Activated CD4-positive, alpha-beta T cell treated with anti-CD3 and anti-CD28 coated beads for 36 hours (primary cell): ENCODE results near the gene CTSA. TPM values are rescaled to one million over a fixed set of nuclear protein-coding genes. Genes with fewer than 3 reads are reported as not detected.

Experiments used
- ATAC-seq: fragments of 200-7000 bp; cut with Tn5 transposase; one replicate; pipeline ENCODE4 v1.10.0; 2021; ENCODE audit warnings: mild to moderate bottlenecking, moderate library complexity
- CTCF ChIA-PET: fragments of 350-600 bp; sonication (Branson Sonifier 250); formaldehyde crosslinking; loops from one replicate; lab custom pipeline; 2021; ENCODE audit warnings: antibody characterized with exemption; lab: Charles Lee
- POLR2A ChIA-PET: fragments of 350-600 bp; sonication (Branson Sonifier 250); formaldehyde crosslinking; loops from one replicate; lab custom pipeline; 2021; ENCODE audit warnings: antibody characterized with exemption, inconsistent platforms; lab: Charles Lee
- DNase-seq: peaks from one replicate; pipeline ENCODE4 v3.0.0-alpha.2; 2020
- H3K27ac Mint-ChIP-seq: one replicate; pipeline ENCODE4 v1.8.0; 2021; ENCODE audit warnings: mixed read lengths
- H3K27me3 Mint-ChIP-seq: one replicate; pipeline ENCODE4 v1.8.0; 2021; ENCODE audit warnings: mixed read lengths
- H3K36me3 Mint-ChIP-seq: one replicate; pipeline ENCODE4 v1.8.0; 2021; ENCODE audit warnings: low read depth, mixed read lengths
- H3K4me1 Mint-ChIP-seq: one replicate; pipeline ENCODE4 v1.8.0; 2021; ENCODE audit warnings: mixed read lengths
- H3K4me3 Mint-ChIP-seq: one replicate; pipeline ENCODE4 v1.8.0; 2021; ENCODE audit warnings: mild to moderate bottlenecking, moderate library complexity, mixed read lengths
- H3K9me3 Mint-ChIP-seq: one replicate; pipeline ENCODE4 v1.8.0; 2021; ENCODE audit warnings: low read depth, mixed read lengths
- intact Hi-C, 2 experiments: fragments of 100-400 bp; cut with DNase I in 1 of 2; cut with micrococcal nuclease in 1 of 2; formaldehyde crosslinking; loops; one replicate each; pipeline versions ENCODE4 v1.14.2 to v1.15.1; 2022 to 2024; cut with DNase I, micrococcal nuclease
- total RNA-seq, 2 experiments: library from RNA; stranded (reverse); gene quantifications; one replicate each; pipeline ENCODE4 v1.2.3, GENCODE V29; 2021

Gene CTSA
- total RNA-seq, 2 experiments from 2014 or later = 36.4 to 45.6 TPM

GRCh38 chr20:45852326-45852725 is 38.8 kb upstream of the CTSA start:
- DNase-seq = no peak
- ChIA-PET POLR2A (no interaction called here), CTCF (interaction anchor here (0.6 to 1.3 kb wide), 5 partner anchors 20 to 118 kb away, joined by 3 to 4 read pairs (median 3); no protein-coding TSS in a partner anchor)
- H3K4me3 Mint-ChIP-seq = no peak overlapping the region
- intact Hi-C loops = no loop called here
- H3K36me3 Mint-ChIP-seq = peaks cover 20% of the 10 kb centered on the region
- H3K4me1 Mint-ChIP-seq = peaks cover 22% of the 10 kb centered on the region
- H3K9me3 Mint-ChIP-seq = no peaks in the 10 kb centered on the region
- H3K27ac Mint-ChIP-seq = no peak overlapping the region
- no peaks in the 10 kb centered on the region for H3K27me3 Mint-ChIP-seq
- ATAC-seq = no peak

DNA sequence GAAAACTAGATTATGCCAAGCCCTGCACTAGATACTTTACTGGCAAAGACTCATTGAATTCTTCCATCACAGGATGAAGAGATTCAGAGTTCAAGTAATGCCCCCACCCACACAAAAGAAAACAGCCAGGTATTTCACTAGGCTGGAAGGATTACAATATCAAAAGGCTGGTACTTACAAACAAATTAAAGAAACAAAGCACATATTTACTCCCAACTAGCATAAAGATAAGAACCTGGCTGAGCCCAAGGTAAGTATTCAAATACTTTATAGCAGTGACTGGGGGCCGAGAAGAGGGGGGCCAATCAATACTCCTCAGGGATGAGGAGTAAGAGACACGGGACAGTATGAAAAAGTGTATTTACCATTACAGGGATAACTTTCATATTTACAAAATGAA is 37.7 kb upstream of the CTSA start:
- ChIA-PET CTCF (interaction anchor here (0.8 to 1.3 kb wide), 2 partner anchors 29 to 134 kb away, joined by 3 read pairs; no protein-coding TSS in a partner anchor), POLR2A (no interaction called here)
- Mint-ChIP-seq H3K4me1 (peaks cover 29% of the 10 kb centered on the region), H3K9me3 (no peaks in the 10 kb centered on the region), H3K27me3 (no peaks in the 10 kb centered on the region), H3K27ac (no peak overlapping the region), H3K36me3 (peaks cover 15% of the 10 kb centered on the region), H3K4me3 (no peak overlapping the region)
- intact Hi-C loops = no loop called here
- ATAC-seq (no peak), DNase-seq (no peak)

- peaks cover 38% of the 10 kb centered on the region for H3K4me1 Mint-ChIP-seq
- H3K27me3 Mint-ChIP-seq = no peaks in the 10 kb centered on the region
- no peaks in the 10 kb centered on the region for H3K9me3 Mint-ChIP-seq
- CTCF ChIA-PET = interaction anchor here (0.7 to 1.7 kb wide), 4 partner anchors 25 to 113 kb away, joined by 3 to 6 read pairs (median 4); no protein-coding TSS in a partner anchor
- ATAC-seq = peak; percentile 97
- peaks cover 7% of the 10 kb centered on the region for H3K36me3 Mint-ChIP-seq
- DNase-seq = peak; percentile 95
- intact Hi-C loops = loop anchor here (1.0 to 2.0 kb wide), 9 partner anchors 24 to 232 kb away; partner anchors contain the start of genes CTSA (in 2 of the 2), NEURL2 (in 2 of the 2), ZNF335 (in 2 of the 2) and ZSWIM1 (in 2 of the 2)
- POLR2A ChIA-PET = interaction anchor here (0.9 to 1.4 kb wide), 7 partner anchors 23 to 114 kb away, joined by 3 to 4 read pairs (median 3); partner anchors contain the start of genes PCIF1, ZNF335 and ZSWIM1
- peak within 1 kb of the TSS; percentile 99 for H3K27ac Mint-ChIP-seq
- H3K4me3 Mint-ChIP-seq = peak within 1 kb of the TSS; percentile 93
These were observed 33.8 kb upstream of the CTSA start, which contains the start of the genes ACOT8 and ZSWIM3 for GRCh38 chr20:45857114-45857881. ACOT8 (minus strand) TSS chr20:45857392; CDS start chr20:45857315, 77 bp downstream. ZSWIM3 (plus strand) TSS chr20:45857614; CDS start chr20:45857826, 212 bp downstream.

- intact Hi-C loops = loop anchor here (1.0 to 2.0 kb wide), 9 partner anchors 23 to 231 kb away; partner anchors contain the start of genes CTSA (in 2 of the 2), NEURL2 (in 2 of the 2), ZNF335 (in 2 of the 2) and ZSWIM1 (in 2 of the 2)
- H3K27ac Mint-ChIP-seq = peak overlapping the region; percentile 99
- ChIA-PET CTCF (interaction anchor here (0.9 to 1.9 kb wide), 2 partner anchors 32 to 88 kb away, joined by 3 to 6 read pairs; no protein-coding TSS in a partner anchor), POLR2A (interaction anchor here (0.9 to 1.2 kb wide), 5 partner anchors 23 to 114 kb away, joined by 3 to 4 read pairs (median 3); partner anchors contain the start of genes ZNF335 and ZSWIM1)
- peak overlapping the region; percentile 93 for H3K4me3 Mint-ChIP-seq
- H3K36me3 Mint-ChIP-seq = peaks cover 5% of the 10 kb centered on the region
- H3K27me3 Mint-ChIP-seq = no peaks in the 10 kb centered on the region
- peak; percentile 50 for ATAC-seq
- no peaks in the 10 kb centered on the region for H3K9me3 Mint-ChIP-seq
- peaks cover 38% of the 10 kb centered on the region for H3K4me1 Mint-ChIP-seq
- DNase-seq = peak; percentile 73
These were observed 33.3 kb upstream of the CTSA start for GRCh38 chr20:45857882-45858216.

DNA sequence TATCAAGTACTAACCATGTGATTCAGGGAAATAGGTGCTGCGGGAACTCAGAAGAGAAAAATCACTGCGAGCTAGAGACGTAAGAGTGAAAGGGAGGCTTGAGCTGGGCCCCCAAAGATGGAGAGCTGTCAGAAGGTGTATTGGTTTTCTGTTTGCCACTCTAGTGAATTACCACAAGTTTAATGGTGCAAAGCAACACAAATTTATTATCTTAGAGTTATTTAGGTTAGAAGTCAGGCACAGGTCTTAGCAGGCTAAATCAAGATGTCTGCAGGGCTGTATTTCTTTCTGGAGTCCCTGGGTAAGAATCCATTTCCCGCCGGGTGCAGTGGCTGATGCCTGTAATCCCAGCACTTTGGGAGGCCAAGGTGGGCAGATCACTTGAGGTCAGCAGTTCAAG is 31.2 kb upstream of the CTSA start:
- Mint-ChIP-seq H3K4me3 (no peak overlapping the region), H3K4me1 (peaks cover 28% of the 10 kb centered on the region), H3K36me3 (no peaks in the 10 kb centered on the region), H3K27me3 (no peaks in the 10 kb centered on the region), H3K27ac (no peak overlapping the region), H3K9me3 (no peaks in the 10 kb centered on the region)
- ATAC-seq (no peak), DNase-seq (no peak)
- POLR2A ChIA-PET = no interaction called here
- intact Hi-C loops = no loop called here
- CTCF ChIA-PET = interaction anchor here (1.9 kb wide), 1 partner anchor 30 kb away, joined by 6 read pairs; no protein-coding TSS in a partner anchor

DNA sequence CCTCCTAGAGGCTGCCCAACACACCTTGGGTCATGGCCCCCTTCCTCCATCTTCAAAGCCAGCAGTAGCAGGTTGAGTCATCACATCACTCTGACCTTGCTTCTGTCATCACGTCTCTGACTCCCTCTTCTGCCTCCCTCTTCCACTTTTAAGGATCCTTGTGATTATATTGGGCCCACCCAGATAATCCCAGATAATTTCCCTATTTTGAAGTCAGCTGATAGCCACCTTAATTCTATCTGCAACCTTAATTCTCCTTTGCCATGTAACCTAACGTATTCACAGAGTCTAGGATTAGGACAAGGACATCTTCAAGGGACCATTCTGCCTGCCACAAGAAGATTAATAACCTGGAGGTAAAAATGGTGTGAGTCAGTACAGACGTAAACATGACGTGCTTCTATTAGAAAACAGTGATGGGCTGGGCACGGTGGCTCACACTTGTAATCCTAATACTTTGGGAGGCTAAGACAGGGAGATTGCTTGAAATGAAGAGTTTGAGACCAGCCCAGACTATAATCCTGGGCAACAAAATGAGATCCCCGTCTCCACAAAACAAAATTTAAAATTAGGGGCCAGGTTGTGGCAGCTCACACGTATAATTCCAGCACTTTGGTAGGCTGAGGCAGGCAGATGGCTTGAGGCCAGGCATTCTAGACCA is 30.4 kb upstream of the CTSA start:
- Mint-ChIP-seq H3K4me1 (peaks cover 24% of the 10 kb centered on the region), H3K27me3 (no peaks in the 10 kb centered on the region), H3K27ac (no peak overlapping the region), H3K9me3 (no peaks in the 10 kb centered on the region), H3K36me3 (no peaks in the 10 kb centered on the region), H3K4me3 (no peak overlapping the region)
- intact Hi-C loops = no loop called here
- POLR2A ChIA-PET = interaction anchor here (0.7 kb wide), 1 partner anchor 63 kb away, joined by 6 read pairs; no protein-coding TSS in a partner anchor
- DNase-seq (no peak), ATAC-seq (no peak)
- CTCF ChIA-PET = interaction anchor here (0.5 kb wide), 1 partner anchor 9 kb away, joined by 4 read pairs; no protein-coding TSS in a partner anchor

DNA sequence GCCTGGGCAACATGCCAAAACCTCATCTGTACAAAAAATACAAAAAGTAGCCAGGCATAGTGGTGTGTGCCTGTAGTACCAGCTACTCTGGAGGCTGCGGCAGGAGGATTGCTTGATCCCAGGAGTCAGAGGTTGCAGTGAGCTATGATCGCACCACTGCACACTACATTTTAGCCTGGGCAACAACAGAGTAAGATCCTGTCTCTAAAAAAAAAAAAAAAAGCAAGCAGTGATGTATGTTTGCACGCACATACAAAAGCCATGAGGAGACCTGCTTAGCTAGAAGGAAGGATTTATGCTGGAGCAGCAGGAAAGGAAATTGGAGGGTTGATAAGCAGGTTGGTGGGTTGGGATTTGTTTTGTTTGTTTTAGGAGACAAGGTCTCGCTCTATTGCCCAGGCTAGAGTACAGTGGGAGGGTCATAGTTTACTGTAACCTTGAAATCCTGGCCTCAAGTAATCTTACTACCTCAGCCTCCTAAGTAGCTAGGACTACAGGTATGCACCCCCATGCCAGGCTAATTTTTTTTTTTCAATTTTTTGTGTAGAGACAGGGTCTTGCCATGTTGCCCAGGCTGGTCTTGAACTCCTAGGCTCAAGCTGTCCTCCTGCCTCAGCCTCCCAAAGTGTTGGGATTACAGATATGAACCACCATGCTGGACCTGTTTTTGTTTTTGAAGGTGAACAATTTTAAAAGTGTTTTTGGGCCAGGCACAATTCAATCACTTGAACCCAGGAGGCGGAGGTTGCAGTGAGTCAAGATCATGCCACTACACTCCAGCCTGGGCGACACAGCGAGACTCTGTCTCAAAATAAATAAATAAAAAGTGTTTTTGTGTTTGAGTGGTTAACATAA is 29.7 kb upstream of the CTSA start:
- Mint-ChIP-seq H3K4me1 (peaks cover 17% of the 10 kb centered on the region), H3K27me3 (no peaks in the 10 kb centered on the region), H3K36me3 (no peaks in the 10 kb centered on the region), H3K9me3 (no peaks in the 10 kb centered on the region), H3K4me3 (no peak overlapping the region), H3K27ac (no peak overlapping the region)
- ChIA-PET POLR2A (interaction anchor here (0.7 kb wide), 1 partner anchor 63 kb away, joined by 6 read pairs; no protein-coding TSS in a partner anchor), CTCF (no interaction called here)
- no peak for DNase-seq
- ATAC-seq = no peak
- intact Hi-C loops = no loop called here

- H3K36me3 Mint-ChIP-seq = no peaks in the 10 kb centered on the region
- ATAC-seq (no peak), DNase-seq (no peak)
- no peaks in the 10 kb centered on the region for H3K27me3 Mint-ChIP-seq
- peaks cover 6% of the 10 kb centered on the region for H3K4me1 Mint-ChIP-seq
- no peak overlapping the region for H3K4me3 Mint-ChIP-seq
- ChIA-PET POLR2A (no interaction called here), CTCF (no interaction called here)
- no peaks in the 10 kb centered on the region for H3K9me3 Mint-ChIP-seq
- intact Hi-C loops = no loop called here
- H3K27ac Mint-ChIP-seq = no peak overlapping the region
These were observed 27.3 kb upstream of the CTSA start for GRCh38 chr20:45863543-45864470.

- ATAC-seq (no peak), DNase-seq (no peak)
- no peak overlapping the region for H3K27ac Mint-ChIP-seq
- no peaks in the 10 kb centered on the region for H3K36me3 Mint-ChIP-seq
- ChIA-PET POLR2A (no interaction called here), CTCF (no interaction called here)
- intact Hi-C loops = no loop called here
- no peak overlapping the region for H3K4me3 Mint-ChIP-seq
- H3K4me1 Mint-ChIP-seq = no peaks in the 10 kb centered on the region
- H3K9me3 Mint-ChIP-seq = no peaks in the 10 kb centered on the region
- H3K27me3 Mint-ChIP-seq = no peaks in the 10 kb centered on the region
These were observed 24.7 kb upstream of the CTSA start for GRCh38 chr20:45866454-45866853.
